A549 (cell line): ENCODE data around the gene SYNM. TPM values are rescaled to one million over a fixed set of nuclear protein-coding genes. Genes with fewer than 3 reads are reported as not detected.

Experiments used
- ATAC-seq, 2 experiments: fragments of 200-7000 bp in 1 of 2; fragments of >200 bp in 1 of 2; cut with Nextera tagmentation in 1 of 2; cut with Tn5 transposase in 1 of 2; 3 replicates each; pipeline versions ENCODE4 v1.8.0 to v1.9.1; 2018 to 2020; ENCODE audit warnings: mild to moderate bottlenecking in 1 of 2, moderate library complexity in 1 of 2
- CTCF ChIA-PET: fragments of 300-600 bp; sonication (Branson Sonifier 250); formaldehyde crosslinking; extraction: SDS; loops from one replicate; lab custom pipeline; 2021; ENCODE audit warnings: antibody characterized with exemption, inconsistent platforms; lab: Yijun Ruan, JAX
- POLR2A ChIA-PET: fragments of 350-600 bp; formaldehyde crosslinking; extraction: SDS; loops from one replicate; lab custom pipeline; 2021; ENCODE audit warnings: antibody characterized with exemption, inconsistent platforms; lab: Yijun Ruan, JAX
- DNase-seq, 2 experiments: peaks; one replicate each; pipeline versions ENCODE4 v3.0.0 to v3.0.0-alpha.2; 2011 to 2016; ENCODE audit warnings: low read depth in 1 of 2, low spot score in 1 of 2
- FAIRE-seq: peaks from 2 replicates; lab custom pipeline; 2011; peaks lifted over from hg19 to GRCh38; lab: Jason Lieb, UNC
- H3K27ac ChIP-seq, 2 experiments: fragments of >200 bp; sonication (Bioruptor Twin); formaldehyde crosslinking; 3 replicates each; pipeline ENCODE4 v1.5.1; 2016 to 2017
- H3K4me1 ChIP-seq: fragments of >200 bp; sonication (Bioruptor Twin); formaldehyde crosslinking; 3 replicates; pipeline ENCODE4 v1.6.1; 2016
- H3K4me2 ChIP-seq: fragments of >200 bp; sonication (Bioruptor Twin); formaldehyde crosslinking; 3 replicates; pipeline ENCODE4 v1.6.1; 2016
- H3K4me3 ChIP-seq: fragments of >200 bp; sonication (Bioruptor Twin); formaldehyde crosslinking; 3 replicates; pipeline ENCODE4 v1.5.1; 2016
- H3K9me3 ChIP-seq: fragments of >200 bp; sonication (Bioruptor Twin); formaldehyde crosslinking; 3 replicates; pipeline ENCODE4 v1.6.1; 2016
- ATOH8 ChIP-seq: fragments of 250-450 bp; sonication (Bioruptor Pico); IDR thresholded peaks from 2 replicates; pipeline ENCODE4 v1.5.0; 2020; ENCODE audit warnings: low read depth, mild to moderate bottlenecking, moderate library complexity
- BHLHE40 ChIP-seq: IDR thresholded peaks from 2 replicates; pipeline ENCODE4 v1.6.1; 2012; ENCODE audit warnings: low read depth, low read length, inconsistent platforms
- CBX2 ChIP-seq: fragments of 200-600 bp; sonication (generic); IDR thresholded peaks from 2 replicates; pipeline ENCODE4 v1.6.1; 2016; ENCODE audit warnings: low read depth, mild to moderate bottlenecking, borderline replicate concordance
- CHD4 ChIP-seq: fragments of 200-600 bp; sonication (generic); IDR thresholded peaks from 2 replicates; pipeline ENCODE4 v1.6.1; 2016; ENCODE audit warnings: antibody characterized with exemption, mild to moderate bottlenecking, borderline replicate concordance
- E2F6 ChIP-seq: IDR thresholded peaks from 2 replicates; pipeline ENCODE4 v1.6.1; 2012; ENCODE audit warnings: low read depth, borderline replicate concordance
- EP300 ChIP-seq, 2 experiments: fragments of >200 bp; sonication (Bioruptor Twin); formaldehyde crosslinking; IDR thresholded peaks; 2 replicates in 1 of 2; 3 replicates in 1 of 2; pipeline ENCODE4 v1.6.1; 2016 to 2017
- GATA3 ChIP-seq: IDR thresholded peaks from 2 replicates; pipeline ENCODE4 v1.6.1; 2012; ENCODE audit warnings: borderline replicate concordance
- HDAC2 ChIP-seq: fragments of 200-600 bp; sonication (generic); IDR thresholded peaks from 2 replicates; pipeline ENCODE4 v1.6.1; 2016
- HEYL ChIP-seq: fragments of 250-450 bp; sonication (Bioruptor Pico); IDR thresholded peaks from 2 replicates; pipeline ENCODE4 v1.8.0; 2021; ENCODE audit warnings: mild to moderate bottlenecking, moderate library complexity
- HOXB5 ChIP-seq: fragments of 250-450 bp; sonication (Bioruptor Pico); IDR thresholded peaks from 2 replicates; pipeline ENCODE4 v1.5.0; 2020; ENCODE audit warnings: mild to moderate bottlenecking, moderate library complexity
- JUNB ChIP-seq: fragments of >200 bp; sonication (Bioruptor Twin); formaldehyde crosslinking; IDR thresholded peaks from 2 replicates; pipeline ENCODE4 v1.6.1; 2016
- MAFK ChIP-seq: fragments of 450-650 bp; IDR thresholded peaks from 2 replicates; pipeline ENCODE4 v1.6.1; 2014; ENCODE audit not compliant: partially characterized antibody
- MAZ ChIP-seq: fragments of 150-350 bp; IDR thresholded peaks from 2 replicates; pipeline ENCODE4 v1.6.1; 2014; ENCODE audit warnings: antibody characterized with exemption, low read depth, low read length, borderline replicate concordance
- POLR2A ChIP-seq: IDR thresholded peaks from 2 replicates; pipeline ENCODE4 v1.6.1; 2012; ENCODE audit warnings: mild to moderate bottlenecking, low read length
- POLR2AphosphoS2 ChIP-seq: conservative IDR thresholded peaks from 2 replicates; pipeline ENCODE4 v1.6.1; 2012; ENCODE audit warnings: low read length, improper control_type of control experiment, inconsistent platforms
- RAD21 ChIP-seq, 2 experiments: fragments of >200 bp in 1 of 2; sonication (Bioruptor Twin) in 1 of 2; formaldehyde crosslinking in 1 of 2; IDR thresholded peaks in 1 of 2; conservative IDR thresholded peaks in 1 of 2; 2 replicates in 1 of 2; 3 replicates in 1 of 2; pipeline ENCODE4 v1.6.1; 2012 to 2018; ENCODE audit warnings: inconsistent platforms in 1 of 2
- SMC3 ChIP-seq: fragments of >200 bp; sonication (Bioruptor Twin); formaldehyde crosslinking; IDR thresholded peaks from 3 replicates; pipeline ENCODE4 v1.6.1; 2018; ENCODE audit warnings: inconsistent platforms
- TFCP2L1 ChIP-seq: fragments of 250-450 bp; sonication (Bioruptor Pico); IDR thresholded peaks from 2 replicates; pipeline ENCODE4 v1.5.0; 2021; ENCODE audit warnings: mild to moderate bottlenecking
- TP53 ChIP-seq: fragments of 250-450 bp; sonication (Bioruptor Pico); IDR thresholded peaks from 2 replicates; pipeline ENCODE4 v1.5.0; 2021; ENCODE audit warnings: mild to moderate bottlenecking, moderate library complexity
- ZC3H11A ChIP-seq: fragments of 450-650 bp; IDR thresholded peaks from 2 replicates; pipeline ENCODE4 v1.6.1; 2014; ENCODE audit warnings: antibody characterized with exemption, mild to moderate bottlenecking
- WGBS: methylation state at CpG from one replicate; pipeline ENCODE4 v1.1.6; 2017; ENCODE audit errors: missing lambda C conversion rate; 5-methylcytosine and 5-hydroxymethylcytosine counted together
- polyA plus RNA-seq, 4 experiments: library from polyadenylated mRNA; depleted of rRNA in 3 of 4; stranded (reverse); fragments of >200 nt; fragmentation: RNase III in 1 of 4; extraction: RNeasy Plus Mini Kit Qiagen cat#74134 plus additional on column Dnase treatment in 1 of 4; gene quantifications; 2 replicates in 3 of 4; 3 replicates in 1 of 4; pipeline ENCODE4 v1.2.3, GENCODE V29; 2011 to 2017
- TF ChIP-seq, protein P1 (sequence below): IDR thresholded peaks from 2 replicates; pipeline ENCODE4 v1.6.1; 2012
- TF ChIP-seq, protein P2 (sequence below): fragments of >200 bp; sonication (Bioruptor Twin); formaldehyde crosslinking; IDR thresholded peaks from 3 replicates; pipeline ENCODE4 v1.5.1; 2016
- TF ChIP-seq, protein P3 (sequence below): fragments of >200 bp; sonication (Bioruptor Twin); formaldehyde crosslinking; IDR thresholded peaks from 3 replicates; pipeline ENCODE4 v1.6.1; 2016
- TF ChIP-seq, protein P4 (sequence below): IDR thresholded peaks from 2 replicates; pipeline ENCODE4 v1.6.1; 2012

Gene SYNM
- polyA plus RNA-seq, 2 of the 4 experiments (the other 2 are of a cell fraction), result 22.6 to 37.7 TPM

DNA sequence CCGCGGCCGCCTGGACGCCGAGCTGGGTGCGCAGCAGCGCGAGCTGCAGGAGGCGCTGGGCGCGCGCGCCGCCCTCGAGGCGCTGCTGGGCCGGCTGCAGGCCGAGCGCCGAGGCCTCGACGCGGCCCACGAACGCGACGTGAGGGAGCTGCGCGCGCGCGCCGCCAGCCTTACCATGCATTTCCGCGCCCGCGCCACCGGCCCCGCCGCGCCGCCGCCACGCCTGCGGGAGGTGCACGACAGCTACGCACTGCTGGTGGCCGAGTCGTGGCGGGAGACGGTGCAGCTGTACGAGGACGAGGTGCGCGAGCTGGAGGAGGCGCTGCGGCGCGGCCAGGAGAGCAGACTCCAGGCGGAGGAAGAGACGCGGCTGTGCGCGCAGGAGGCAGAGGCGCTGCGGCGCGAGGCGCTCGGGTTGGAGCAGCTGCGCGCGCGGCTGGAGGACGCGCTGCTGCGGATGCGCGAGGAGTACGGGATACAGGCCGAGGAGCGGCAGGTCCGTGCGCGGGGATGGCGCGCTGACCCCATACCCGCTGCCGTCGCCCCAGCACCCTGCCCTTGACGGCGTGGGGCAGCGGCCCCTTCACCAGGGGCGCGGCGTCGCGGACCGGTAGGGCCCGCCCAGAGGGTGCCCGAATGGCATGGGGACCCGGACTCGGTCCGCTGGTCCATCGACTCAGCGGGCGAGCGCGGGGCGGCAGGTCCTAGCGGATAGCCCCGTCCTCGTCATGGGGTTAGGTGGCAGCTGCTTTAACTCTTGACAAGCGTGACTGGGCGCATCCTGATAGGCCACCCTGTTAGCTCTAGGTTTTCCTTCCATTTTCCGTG is 848 bp downstream of the SYNM start:
- Histone ChIP-seq H3K4me1 (peaks cover 20% of the 10 kb centered on the region), H3K4me2 (peak overlapping the region; percentile 93), H3K27ac (peak overlapping the region; percentile 77 to 92), H3K4me3 (peak overlapping the region; percentile 64)
- CTCF ChIA-PET, result interaction anchor here (0.6 to 17.7 kb wide), 51 partner anchors 9 to 686 kb away, joined by 3 to 372 read pairs (median 4); no protein-coding TSS in a partner anchor
- POLR2A ChIA-PET, result interaction anchor here (0.6 to 2.0 kb wide), 9 partner anchors 10 to 1023 kb away, joined by 3 to 17 read pairs (median 4); partner anchors contain the start of gene LRRC28
- ATAC-seq, result peak; percentile 62 to 68
- no peak for FAIRE-seq
- DNase-seq, result peak; percentile 60 to 81
- no peak for TF ChIP-seq TFCP2L1
- TF ChIP-seq TP53 (CRISPR knock-in tag), result no peak
- peak; percentile 29; the same call in 2 of the 3 replicates for TF ChIP-seq SMC3
- TF ChIP-seq POLR2A, result 0 out of 2 replicates have a peak, but pooled peaks have one; percentile 13
- peak in 1 of 2 experiments; percentile 13; a peak in 1 of 5 replicates for TF ChIP-seq RAD21 (conservative IDR thresholded peaks at IDR 0.05 in 1 of 2, IDR thresholded peaks at IDR 0.05 in 1 of 2)
- TF ChIP-seq E2F6, result peak; percentile 84
- TF ChIP-seq, protein P1, sequence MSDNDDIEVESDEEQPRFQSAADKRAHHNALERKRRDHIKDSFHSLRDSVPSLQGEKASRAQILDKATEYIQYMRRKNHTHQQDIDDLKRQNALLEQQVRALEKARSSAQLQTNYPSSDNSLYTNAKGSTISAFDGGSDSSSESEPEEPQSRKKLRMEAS, result peak; percentile 81
- TF ChIP-seq HDAC2, result peak; percentile 83; the same call in 1 of the 2 replicates
- TF ChIP-seq, protein P2, sequence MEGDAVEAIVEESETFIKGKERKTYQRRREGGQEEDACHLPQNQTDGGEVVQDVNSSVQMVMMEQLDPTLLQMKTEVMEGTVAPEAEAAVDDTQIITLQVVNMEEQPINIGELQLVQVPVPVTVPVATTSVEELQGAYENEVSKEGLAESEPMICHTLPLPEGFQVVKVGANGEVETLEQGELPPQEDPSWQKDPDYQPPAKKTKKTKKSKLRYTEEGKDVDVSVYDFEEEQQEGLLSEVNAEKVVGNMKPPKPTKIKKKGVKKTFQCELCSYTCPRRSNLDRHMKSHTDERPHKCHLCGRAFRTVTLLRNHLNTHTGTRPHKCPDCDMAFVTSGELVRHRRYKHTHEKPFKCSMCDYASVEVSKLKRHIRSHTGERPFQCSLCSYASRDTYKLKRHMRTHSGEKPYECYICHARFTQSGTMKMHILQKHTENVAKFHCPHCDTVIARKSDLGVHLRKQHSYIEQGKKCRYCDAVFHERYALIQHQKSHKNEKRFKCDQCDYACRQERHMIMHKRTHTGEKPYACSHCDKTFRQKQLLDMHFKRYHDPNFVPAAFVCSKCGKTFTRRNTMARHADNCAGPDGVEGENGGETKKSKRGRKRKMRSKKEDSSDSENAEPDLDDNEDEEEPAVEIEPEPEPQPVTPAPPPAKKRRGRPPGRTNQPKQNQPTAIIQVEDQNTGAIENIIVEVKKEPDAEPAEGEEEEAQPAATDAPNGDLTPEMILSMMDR, result peak; percentile 42; the same call in 2 of the 3 replicates
- TF ChIP-seq, all 56 proteins: peak for 7
- no peaks in the 10 kb centered on the region for H3K9me3 ChIP-seq
- 15% methylated on average over 40 of the region's 116 CpGs for WGBS

DNA sequence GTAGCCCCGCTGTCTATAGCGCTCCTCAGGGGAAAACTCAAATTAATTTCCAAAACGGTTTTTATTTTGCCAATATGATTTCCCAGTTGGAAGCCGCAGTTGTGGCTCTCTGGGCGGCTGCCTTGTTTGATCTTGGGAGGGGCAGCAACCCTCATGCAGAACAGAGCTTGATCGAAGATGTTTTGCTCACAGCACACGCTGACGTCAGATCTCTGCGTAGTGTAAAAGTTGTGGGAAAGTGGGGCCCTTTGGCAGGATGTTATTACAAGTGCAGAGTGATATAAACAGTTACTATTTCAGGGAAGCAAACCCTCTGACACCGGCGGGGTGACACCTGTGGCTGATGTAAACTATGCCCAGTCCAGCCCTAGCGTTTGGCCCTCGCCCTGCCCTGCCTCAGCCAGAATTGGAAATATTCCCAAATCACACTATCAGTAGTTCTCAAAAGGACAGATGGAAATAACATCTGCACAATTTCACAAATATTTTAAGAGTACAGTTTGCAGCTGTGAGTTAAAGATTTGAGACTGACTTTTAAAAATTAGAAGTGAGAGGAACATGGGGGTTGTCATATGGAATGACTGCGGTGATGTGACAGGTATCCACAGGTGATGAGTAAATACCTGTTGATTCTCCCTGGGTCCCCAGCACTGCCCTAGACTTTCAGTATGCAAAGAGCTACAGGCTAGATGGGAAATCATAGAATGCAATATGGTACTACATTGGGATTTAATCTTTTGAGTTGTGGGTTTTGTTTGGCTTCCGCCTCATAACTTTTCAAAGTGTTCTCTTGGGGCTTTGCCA is 1.7 kb downstream of the SYNM start:
- POLR2A ChIA-PET, result interaction anchor here (1.7 to 2.0 kb wide), 2 partner anchors 17 to 144 kb away, joined by 9 to 17 read pairs; partner anchors contain the start of gene LRRC28
- no peak for FAIRE-seq
- H3K27ac ChIP-seq, result peak overlapping the region in 1 of 2 experiments; percentile 92; a peak in 2 of 6 replicates
- peak overlapping the region; percentile 93 for H3K4me2 ChIP-seq
- CTCF ChIA-PET, result interaction anchor here (0.6 to 17.7 kb wide), 14 partner anchors 10 to 687 kb away, joined by 3 to 372 read pairs (median 10); no protein-coding TSS in a partner anchor
- WGBS, result 86% methylated on average over 15 of the region's 15 CpGs
- peak overlapping the region; percentile 64 for H3K4me3 ChIP-seq
- DNase-seq, result no peak
- H3K9me3 ChIP-seq, result no peaks in the 10 kb centered on the region
- ATAC-seq, result no peak
- H3K4me1 ChIP-seq, result peaks cover 20% of the 10 kb centered on the region
- TF ChIP-seq, protein P3, sequence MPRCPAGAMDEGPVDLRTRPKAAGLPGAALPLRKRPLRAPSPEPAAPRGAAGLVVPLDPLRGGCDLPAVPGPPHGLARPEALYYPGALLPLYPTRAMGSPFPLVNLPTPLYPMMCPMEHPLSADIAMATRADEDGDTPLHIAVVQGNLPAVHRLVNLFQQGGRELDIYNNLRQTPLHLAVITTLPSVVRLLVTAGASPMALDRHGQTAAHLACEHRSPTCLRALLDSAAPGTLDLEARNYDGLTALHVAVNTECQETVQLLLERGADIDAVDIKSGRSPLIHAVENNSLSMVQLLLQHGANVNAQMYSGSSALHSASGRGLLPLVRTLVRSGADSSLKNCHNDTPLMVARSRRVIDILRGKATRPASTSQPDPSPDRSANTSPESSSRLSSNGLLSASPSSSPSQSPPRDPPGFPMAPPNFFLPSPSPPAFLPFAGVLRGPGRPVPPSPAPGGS, result no peak
- TF ChIP-seq MAFK, result no peak
- TF ChIP-seq BHLHE40, result no peak
- no peak for TF ChIP-seq CHD4
- TF ChIP-seq RAD21 (conservative IDR thresholded peaks at IDR 0.05 in 1 of 2, IDR thresholded peaks at IDR 0.05 in 1 of 2), result no peak
- no peak for TF ChIP-seq EP300 (IDR thresholded peaks at IDR 0.05)
- TF ChIP-seq ATOH8 (CRISPR knock-in tag), result no peak
- no peak for TF ChIP-seq MAZ
- TF ChIP-seq JUNB, result no peak
- no peak for TF ChIP-seq ZC3H11A
- TF ChIP-seq HEYL (CRISPR knock-in tag), result no peak
- TF ChIP-seq, protein P1, result no peak
- no peak for TF ChIP-seq HOXB5
- TF ChIP-seq POLR2AphosphoS2, result no peak
- TF ChIP-seq GATA3, result no peak
- no peak for TF ChIP-seq CBX2
- TF ChIP-seq, protein P4, sequence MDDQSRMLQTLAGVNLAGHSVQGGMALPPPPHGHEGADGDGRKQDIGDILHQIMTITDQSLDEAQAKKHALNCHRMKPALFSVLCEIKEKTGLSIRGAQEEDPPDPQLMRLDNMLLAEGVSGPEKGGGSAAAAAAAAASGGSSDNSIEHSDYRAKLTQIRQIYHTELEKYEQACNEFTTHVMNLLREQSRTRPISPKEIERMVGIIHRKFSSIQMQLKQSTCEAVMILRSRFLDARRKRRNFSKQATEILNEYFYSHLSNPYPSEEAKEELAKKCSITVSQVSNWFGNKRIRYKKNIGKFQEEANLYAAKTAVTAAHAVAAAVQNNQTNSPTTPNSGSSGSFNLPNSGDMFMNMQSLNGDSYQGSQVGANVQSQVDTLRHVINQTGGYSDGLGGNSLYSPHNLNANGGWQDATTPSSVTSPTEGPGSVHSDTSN, result no peak
